ENCODE measurements around the gene EEIG2.
A peak's percentile ranks its signal among the peaks of the same experiment; 100 is the strongest.

The EEIG2 gene

DNA sequence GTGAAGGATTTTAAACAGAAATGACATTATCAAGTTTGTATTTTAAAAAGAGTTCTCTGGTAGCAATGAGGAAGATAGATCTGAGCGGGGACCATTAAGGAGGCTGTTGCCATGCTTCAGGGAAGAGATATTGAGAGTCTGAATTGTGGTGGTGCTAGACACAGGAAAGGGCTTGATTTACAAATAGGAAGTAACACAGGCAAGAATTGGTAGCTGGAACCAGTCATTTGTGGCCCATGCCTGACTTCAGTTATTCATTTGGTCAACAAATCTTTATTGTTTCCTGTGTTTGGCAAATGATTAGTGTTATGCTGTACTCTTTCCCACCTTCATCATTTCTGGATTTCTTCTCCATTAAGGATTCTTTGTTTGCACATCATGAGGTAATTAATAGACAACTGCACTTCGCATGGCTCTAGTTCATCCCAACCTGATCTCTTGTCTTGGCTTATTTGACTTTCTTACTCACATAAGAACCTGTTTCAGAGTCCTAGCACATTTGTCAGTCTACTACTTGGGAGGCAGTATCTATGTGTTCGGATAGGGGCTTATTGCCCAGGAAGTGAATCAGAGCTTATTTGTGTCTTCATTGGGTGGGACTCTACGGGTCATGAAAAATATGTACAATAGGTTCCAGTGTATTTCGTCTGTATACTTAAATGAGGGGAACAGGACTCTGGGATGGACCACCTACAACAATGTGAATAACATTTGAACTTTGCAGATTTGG is 32.3 kb downstream of the EEIG2 start:
- TF ChIP-seq, protein P1, sequence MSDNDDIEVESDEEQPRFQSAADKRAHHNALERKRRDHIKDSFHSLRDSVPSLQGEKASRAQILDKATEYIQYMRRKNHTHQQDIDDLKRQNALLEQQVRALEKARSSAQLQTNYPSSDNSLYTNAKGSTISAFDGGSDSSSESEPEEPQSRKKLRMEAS (IDR thresholded peaks at IDR 0.05; ENCODE audit: low read depth, low read length) = no peak
- no peak for TF ChIP-seq POLR2A (IDR thresholded peaks at IDR 0.05; ENCODE audit: extremely low read depth, insufficient read length)
- DNase-seq (ENCODE audit: low read depth) = peak; percentile 28
- no peak overlapping the region for H3K4me3 ChIP-seq (ENCODE audit: low read depth, low read length)

DNA sequence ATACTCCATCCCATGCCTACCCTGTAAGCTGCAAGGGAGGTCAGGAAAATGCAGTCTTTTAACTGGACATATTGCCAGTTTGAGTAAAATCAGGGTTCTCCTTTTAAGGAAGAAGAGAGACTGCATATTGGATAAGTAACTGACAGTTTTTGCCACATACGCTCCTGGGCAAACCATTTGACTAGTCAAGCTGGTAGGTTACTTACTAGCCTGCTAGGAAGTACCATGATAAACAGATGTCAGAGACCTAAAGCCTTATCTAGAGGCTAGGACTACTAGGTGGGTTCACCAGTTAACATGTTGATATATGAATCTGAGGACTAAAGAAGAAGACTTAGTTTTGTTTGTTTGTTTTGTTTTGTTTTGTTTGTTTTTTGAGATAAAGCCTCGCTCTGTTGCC is 33.5 kb downstream of the EEIG2 start:
- TF ChIP-seq, protein P1 (IDR thresholded peaks at IDR 0.05; ENCODE audit: low read depth, low read length) = no peak
- TF ChIP-seq POLR2A (IDR thresholded peaks at IDR 0.05; ENCODE audit: extremely low read depth, insufficient read length) = no peak
- no peak for TF ChIP-seq MYC (IDR thresholded peaks at IDR 0.05; ENCODE audit: low read depth, low read length)
- TF ChIP-seq, protein P2, sequence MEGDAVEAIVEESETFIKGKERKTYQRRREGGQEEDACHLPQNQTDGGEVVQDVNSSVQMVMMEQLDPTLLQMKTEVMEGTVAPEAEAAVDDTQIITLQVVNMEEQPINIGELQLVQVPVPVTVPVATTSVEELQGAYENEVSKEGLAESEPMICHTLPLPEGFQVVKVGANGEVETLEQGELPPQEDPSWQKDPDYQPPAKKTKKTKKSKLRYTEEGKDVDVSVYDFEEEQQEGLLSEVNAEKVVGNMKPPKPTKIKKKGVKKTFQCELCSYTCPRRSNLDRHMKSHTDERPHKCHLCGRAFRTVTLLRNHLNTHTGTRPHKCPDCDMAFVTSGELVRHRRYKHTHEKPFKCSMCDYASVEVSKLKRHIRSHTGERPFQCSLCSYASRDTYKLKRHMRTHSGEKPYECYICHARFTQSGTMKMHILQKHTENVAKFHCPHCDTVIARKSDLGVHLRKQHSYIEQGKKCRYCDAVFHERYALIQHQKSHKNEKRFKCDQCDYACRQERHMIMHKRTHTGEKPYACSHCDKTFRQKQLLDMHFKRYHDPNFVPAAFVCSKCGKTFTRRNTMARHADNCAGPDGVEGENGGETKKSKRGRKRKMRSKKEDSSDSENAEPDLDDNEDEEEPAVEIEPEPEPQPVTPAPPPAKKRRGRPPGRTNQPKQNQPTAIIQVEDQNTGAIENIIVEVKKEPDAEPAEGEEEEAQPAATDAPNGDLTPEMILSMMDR (IDR thresholded peaks at IDR 0.05; ENCODE audit: low read depth, low read length) = no peak
- DNase-seq (ENCODE audit: low read depth) = no peak
- H3K4me3 ChIP-seq (ENCODE audit: low read depth, low read length) = no peak overlapping the region

DNA sequence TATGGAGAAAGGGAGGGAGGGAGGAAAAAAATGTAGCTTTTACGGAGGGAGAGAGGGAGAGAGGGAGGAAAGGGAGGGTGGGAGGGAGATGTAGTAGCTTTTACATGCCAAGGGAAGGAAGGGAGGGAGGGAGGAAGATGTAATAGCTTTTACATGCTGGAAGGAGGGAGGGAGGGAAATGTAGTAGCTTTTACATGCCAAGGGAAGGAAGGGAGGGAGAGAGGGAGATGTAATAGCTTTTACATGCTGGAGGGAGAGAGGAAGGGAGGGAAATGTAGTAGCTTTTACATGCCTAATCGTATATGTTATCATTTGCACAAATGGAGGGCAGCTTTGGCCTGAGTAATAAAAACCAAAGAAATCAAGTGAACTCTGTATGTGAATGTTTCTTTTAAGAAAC is 35.6 kb downstream of the EEIG2 start:
- TF ChIP-seq, protein P2 (IDR thresholded peaks at IDR 0.05; ENCODE audit: low read depth, low read length) = no peak
- no peak for TF ChIP-seq POLR2A (IDR thresholded peaks at IDR 0.05; ENCODE audit: extremely low read depth, insufficient read length)
- TF ChIP-seq MYC (IDR thresholded peaks at IDR 0.05; ENCODE audit: low read depth, low read length) = no peak
- TF ChIP-seq, protein P1 (IDR thresholded peaks at IDR 0.05; ENCODE audit: low read depth, low read length) = no peak
- H3K4me3 ChIP-seq (ENCODE audit: low read depth, low read length) = no peak overlapping the region
- no peak for DNase-seq (ENCODE audit: low read depth)

DNA sequence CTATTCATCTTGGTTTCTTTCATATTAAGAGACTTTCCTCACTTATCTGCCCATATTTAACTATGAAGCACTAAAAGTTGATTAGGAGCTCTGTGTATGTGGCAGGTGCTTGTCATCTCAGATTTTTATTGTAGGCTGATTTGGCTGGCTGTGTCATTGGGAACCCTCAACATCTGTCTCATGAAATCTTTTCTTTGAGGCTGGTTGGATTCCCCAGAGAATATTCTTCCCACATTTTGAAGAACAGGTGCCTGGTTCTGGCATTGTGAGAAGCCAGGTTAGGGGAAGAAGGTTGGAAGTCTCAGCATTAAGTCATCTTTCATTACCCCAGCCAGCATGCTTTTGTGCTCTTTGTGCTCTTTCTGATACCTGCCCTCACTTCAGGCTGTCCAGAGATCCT is 37.1 kb downstream of the EEIG2 start:
- no peak overlapping the region for H3K4me3 ChIP-seq (ENCODE audit: low read depth, low read length)
- TF ChIP-seq, protein P2 (IDR thresholded peaks at IDR 0.05; ENCODE audit: low read depth, low read length) = no peak
- TF ChIP-seq, protein P1 (IDR thresholded peaks at IDR 0.05; ENCODE audit: low read depth, low read length) = no peak
- TF ChIP-seq MYC (IDR thresholded peaks at IDR 0.05; ENCODE audit: low read depth, low read length) (no peak), POLR2A (IDR thresholded peaks at IDR 0.05; ENCODE audit: extremely low read depth, insufficient read length) (no peak)
- no peak for DNase-seq (ENCODE audit: low read depth)

DNA sequence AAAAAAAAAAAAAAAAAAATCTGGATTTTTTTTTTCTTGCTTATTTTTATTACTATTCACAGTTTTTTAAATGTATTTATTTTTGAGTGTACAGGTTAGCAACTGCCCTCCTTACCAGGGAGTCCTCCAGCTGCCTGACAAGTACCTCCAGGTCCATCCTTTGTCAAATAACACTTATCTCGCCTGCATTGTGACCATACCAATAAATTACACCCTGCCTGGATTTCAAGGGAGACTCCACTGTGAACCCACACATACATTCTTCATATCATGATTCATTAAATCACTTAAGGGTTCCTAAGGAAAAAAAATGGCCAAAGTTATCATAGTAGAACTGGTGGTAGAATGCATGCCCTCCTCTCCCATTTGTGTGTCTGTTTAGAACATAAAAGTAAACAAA is 38.4 kb downstream of the EEIG2 start:
- no peak for TF ChIP-seq MYC (IDR thresholded peaks at IDR 0.05; ENCODE audit: low read depth, low read length)
- TF ChIP-seq, protein P1 (IDR thresholded peaks at IDR 0.05; ENCODE audit: low read depth, low read length) = no peak
- TF ChIP-seq, protein P2 (IDR thresholded peaks at IDR 0.05; ENCODE audit: low read depth, low read length) = no peak
- no peak for TF ChIP-seq POLR2A (IDR thresholded peaks at IDR 0.05; ENCODE audit: extremely low read depth, insufficient read length)
- no peak for DNase-seq (ENCODE audit: low read depth)
- H3K4me3 ChIP-seq (ENCODE audit: low read depth, low read length) = no peak overlapping the region

DNA sequence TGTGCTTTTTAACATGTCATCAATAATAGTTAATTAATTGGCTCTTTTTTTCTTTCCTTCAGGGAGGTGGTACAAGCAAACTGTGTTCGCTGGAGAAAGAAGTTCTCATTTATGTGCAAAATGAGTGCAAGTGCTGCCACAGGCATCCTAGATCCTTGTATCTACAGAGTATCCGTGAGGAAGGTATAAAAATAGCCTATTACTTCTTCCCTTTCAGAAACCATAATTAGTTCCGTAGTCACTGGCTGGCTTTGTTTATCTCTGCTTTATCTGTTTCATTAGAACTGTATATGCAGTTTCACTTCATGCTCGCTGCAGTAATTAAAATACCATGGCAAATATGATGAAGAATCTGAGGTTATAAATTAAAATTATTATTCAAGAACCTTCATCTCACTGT is 40.6 kb downstream of the EEIG2 start:
- H3K4me3 ChIP-seq (ENCODE audit: low read depth, low read length) = no peak overlapping the region
- no peak for DNase-seq (ENCODE audit: low read depth)
- TF ChIP-seq, protein P1 (IDR thresholded peaks at IDR 0.05; ENCODE audit: low read depth, low read length) = no peak

Data from NB4 (cell line).